ENCODE measurements around the gene GPC3.
"Not testable (repeated sequence)": the region's sequence is repeated elsewhere in the genome, so short reads cannot be mapped to it uniquely, and the experiment has no call there.

GPC3 gene

DNA sequence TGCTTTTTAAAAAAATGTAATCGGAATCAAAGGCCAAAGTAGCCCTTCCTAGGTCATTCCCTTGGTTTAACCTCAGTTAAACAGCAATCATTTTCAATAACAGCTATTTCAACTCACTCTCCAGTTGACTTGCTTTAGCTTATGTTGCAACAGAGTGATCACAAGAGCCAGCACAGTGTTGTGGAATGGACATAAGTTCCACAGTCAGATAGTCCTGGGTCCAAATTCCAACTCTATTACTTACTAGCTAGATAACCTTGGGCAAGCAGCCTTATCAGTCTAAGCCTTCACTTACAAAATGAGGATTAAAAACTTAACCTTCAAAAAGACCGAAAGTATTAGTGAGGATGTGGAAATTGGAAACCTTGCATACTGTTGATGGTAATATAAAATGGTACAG lies 9.2 kb upstream of the GPC3 start:
- DNase-seq (ENCODE audit: low read depth, low spot score), result no peak
- TF ChIP-seq, protein P1, sequence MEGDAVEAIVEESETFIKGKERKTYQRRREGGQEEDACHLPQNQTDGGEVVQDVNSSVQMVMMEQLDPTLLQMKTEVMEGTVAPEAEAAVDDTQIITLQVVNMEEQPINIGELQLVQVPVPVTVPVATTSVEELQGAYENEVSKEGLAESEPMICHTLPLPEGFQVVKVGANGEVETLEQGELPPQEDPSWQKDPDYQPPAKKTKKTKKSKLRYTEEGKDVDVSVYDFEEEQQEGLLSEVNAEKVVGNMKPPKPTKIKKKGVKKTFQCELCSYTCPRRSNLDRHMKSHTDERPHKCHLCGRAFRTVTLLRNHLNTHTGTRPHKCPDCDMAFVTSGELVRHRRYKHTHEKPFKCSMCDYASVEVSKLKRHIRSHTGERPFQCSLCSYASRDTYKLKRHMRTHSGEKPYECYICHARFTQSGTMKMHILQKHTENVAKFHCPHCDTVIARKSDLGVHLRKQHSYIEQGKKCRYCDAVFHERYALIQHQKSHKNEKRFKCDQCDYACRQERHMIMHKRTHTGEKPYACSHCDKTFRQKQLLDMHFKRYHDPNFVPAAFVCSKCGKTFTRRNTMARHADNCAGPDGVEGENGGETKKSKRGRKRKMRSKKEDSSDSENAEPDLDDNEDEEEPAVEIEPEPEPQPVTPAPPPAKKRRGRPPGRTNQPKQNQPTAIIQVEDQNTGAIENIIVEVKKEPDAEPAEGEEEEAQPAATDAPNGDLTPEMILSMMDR (IDR thresholded peaks at IDR 0.05; ENCODE audit: low read depth, low read length), result no peak
- no peak overlapping the region for H3K4me3 ChIP-seq (ENCODE audit: low read depth, low read length)
- in situ Hi-C loops (cut with HindIII; ENCODE audit: low sequenced_read_pairs), result no loop called here

DNA sequence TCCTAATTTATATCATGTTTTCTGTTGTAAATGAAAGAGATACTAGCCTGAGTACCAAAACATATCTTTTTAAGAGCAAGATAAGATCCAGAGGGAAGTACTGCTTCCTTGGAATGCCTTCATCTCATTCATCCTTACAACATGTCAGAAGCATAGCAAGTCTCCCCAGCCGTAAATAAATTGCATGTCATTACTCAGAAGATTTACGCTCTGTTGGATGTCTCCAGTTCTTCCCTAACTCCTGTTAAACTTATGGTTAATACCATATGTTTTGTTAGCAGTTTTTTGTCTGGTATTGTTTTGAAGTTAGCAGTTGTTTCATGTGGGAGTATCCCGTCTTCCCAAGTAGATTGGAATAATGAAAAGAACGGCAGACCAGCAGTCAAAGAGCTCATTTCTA lies 7.5 kb upstream of the GPC3 start:
- H3K4me3 ChIP-seq (ENCODE audit: low read depth, low read length), result no peak overlapping the region
- TF ChIP-seq, protein P1 (IDR thresholded peaks at IDR 0.05; ENCODE audit: low read depth, low read length), result no peak
- in situ Hi-C loops (cut with HindIII; ENCODE audit: low sequenced_read_pairs), result no loop called here
- no peak for DNase-seq (ENCODE audit: low read depth, low spot score)

DNA sequence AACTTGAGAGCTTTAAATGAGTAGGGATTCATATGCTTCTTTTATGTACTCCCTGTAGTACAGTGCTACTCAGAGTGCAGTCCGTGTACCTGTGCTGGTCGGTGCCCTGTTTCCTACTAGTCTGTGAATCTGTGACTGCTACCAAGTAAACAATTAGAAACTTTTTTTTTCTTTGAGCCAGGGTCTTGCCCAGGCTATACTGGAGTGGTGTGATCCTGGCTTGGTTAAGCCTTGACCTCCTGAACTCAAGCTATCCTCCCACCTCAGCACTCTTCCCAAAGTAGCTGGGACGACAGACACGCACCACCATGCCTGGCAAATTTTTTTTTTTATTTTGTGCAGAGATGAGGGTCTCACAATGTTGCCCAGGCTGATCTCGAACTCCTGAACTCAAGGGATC lies 6.4 kb upstream of the GPC3 start:
- H3K4me3 ChIP-seq (ENCODE audit: low read depth, low read length), result no peak overlapping the region
- in situ Hi-C loops (cut with HindIII; ENCODE audit: low sequenced_read_pairs), result no loop called here
- TF ChIP-seq, protein P1 (IDR thresholded peaks at IDR 0.05; ENCODE audit: low read depth, low read length), result no peak

DNA sequence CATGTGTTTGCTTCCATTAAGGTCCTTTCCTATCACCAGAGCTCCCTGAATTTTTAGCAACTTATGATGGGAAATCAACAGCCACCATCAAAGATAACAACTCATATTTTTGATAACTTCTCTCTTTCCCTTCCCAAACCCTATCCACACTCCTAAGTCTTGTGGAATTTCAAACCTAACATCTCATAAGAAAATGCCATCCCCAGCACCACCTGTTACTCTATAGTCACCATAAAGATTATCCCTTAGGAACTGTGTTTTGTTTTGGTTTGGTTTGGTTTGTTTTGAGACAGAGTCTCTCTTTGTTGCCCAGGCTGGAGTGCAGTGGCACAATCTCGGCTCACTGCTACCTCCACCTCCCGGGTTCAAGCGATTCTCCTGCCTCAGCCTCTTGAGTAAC lies 5.7 kb upstream of the GPC3 start:
- H3K4me3 ChIP-seq (ENCODE audit: low read depth, low read length); DNase-seq (ENCODE audit: low read depth, low spot score); in situ Hi-C loops (cut with HindIII; ENCODE audit: low sequenced_read_pairs): not testable (repeated sequence)

More for the DNA sequence above, 6.4 kb upstream of the GPC3 start:
- DNase-seq (ENCODE audit: low read depth, low spot score), result no peak

DNA sequence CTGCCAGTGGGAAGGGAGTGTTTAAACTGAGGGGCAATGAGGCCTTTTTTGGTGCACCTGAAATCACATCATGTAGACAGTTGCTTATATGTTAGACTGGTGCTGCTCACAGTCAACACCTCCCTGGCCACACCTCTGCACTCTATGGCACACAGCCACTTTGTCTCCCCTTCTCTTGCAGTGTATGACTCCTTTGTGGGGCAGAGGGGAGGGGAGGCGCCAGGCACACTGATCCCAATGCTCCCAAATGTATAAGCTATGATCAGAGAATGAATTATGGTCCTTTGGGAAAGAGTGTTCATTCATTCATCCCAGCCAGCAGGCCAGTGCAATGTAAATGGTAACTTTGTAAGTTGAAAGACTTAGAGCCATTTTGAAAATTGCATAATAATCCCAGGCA lies 4.6 kb upstream of the GPC3 start:
- TF ChIP-seq, protein P1 (IDR thresholded peaks at IDR 0.05; ENCODE audit: low read depth, low read length), result no peak
- in situ Hi-C loops (cut with HindIII; ENCODE audit: low sequenced_read_pairs), result no loop called here

DNA sequence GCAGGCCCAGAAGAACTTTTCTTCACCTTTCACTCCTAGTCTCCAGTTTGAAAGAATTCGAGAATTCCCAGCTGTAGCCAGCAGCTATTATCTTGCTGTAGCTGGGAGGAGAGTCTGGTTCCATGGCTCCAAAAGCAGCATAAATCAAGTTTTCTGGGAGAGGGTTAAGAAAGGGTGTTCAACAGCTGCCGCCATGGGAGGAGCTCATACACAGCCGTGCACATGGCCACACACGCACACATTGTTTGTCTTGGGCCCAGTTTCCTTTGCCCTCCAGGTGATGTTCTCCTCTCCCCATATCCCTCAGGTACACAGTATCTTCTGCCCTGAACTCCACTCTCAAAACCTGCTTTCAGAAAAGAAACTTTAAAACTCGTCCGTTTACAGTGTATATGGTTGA lies 4.1 kb upstream of the GPC3 start:
- TF ChIP-seq, protein P1 (IDR thresholded peaks at IDR 0.05; ENCODE audit: low read depth, low read length), result no peak
- H3K4me3 ChIP-seq (ENCODE audit: low read depth, low read length), result no peak overlapping the region
- DNase-seq (ENCODE audit: low read depth, low spot score), result no peak
- in situ Hi-C loops (cut with HindIII; ENCODE audit: low sequenced_read_pairs), result no loop called here

More for the DNA sequence above, 4.6 kb upstream of the GPC3 start:
- no peak overlapping the region for H3K4me3 ChIP-seq (ENCODE audit: low read depth, low read length)
- no peak for DNase-seq (ENCODE audit: low read depth, low spot score)

DNA sequence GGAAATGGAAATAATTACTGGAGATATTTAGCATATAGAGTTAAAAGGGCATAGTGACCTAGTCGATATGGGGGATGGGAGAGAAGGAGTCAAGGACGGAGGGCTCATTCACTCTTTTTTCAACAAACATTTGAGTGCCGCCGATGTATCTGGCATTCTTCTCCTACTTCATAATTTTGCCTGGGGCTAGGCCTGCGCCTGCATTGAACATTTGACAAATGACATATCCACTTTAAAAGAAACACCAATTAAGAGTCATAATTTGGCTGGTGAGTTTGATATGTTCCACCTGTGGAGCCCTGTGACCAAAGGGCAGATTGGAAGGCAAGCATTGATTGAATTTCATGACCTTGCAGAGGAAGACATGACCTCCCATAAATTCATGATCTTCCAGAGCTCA lies 2.6 kb upstream of the GPC3 start:
- in situ Hi-C loops (cut with HindIII; ENCODE audit: low sequenced_read_pairs), result no loop called here
- DNase-seq (ENCODE audit: low read depth, low spot score), result no peak
- TF ChIP-seq, protein P1 (IDR thresholded peaks at IDR 0.05; ENCODE audit: low read depth, low read length), result no peak
- no peak overlapping the region for H3K4me3 ChIP-seq (ENCODE audit: low read depth, low read length)

All from astrocyte of the spinal cord (primary cell).